HG03354 (cell line): ENCODE results near the gene GRK1.

Experiments
- ATAC-seq: cut with Tn5 transposase; IDR thresholded peaks from one replicate; pipeline ENCODE4 v1.9.1; 2021; ENCODE audit warnings: mild to moderate bottlenecking; ENCODE audit not compliant: unreplicated experiment, poor library complexity, severe bottlenecking

Gene GRK1

GRCh38 chr13:113647351-113648215 is 19.4 kb upstream of the GRK1 start:
- ATAC-seq, result no peak

- ATAC-seq, result no peak
Measured at GRCh38 chr13:113648216-113648610, 18.8 kb upstream of the GRK1 start.

GRCh38 chr13:113649212-113649611 is 17.8 kb upstream of the GRK1 start:
- no peak for ATAC-seq

GRCh38 chr13:113650275-113650674 is 16.7 kb upstream of the GRK1 start:
- no peak for ATAC-seq

GRCh38 chr13:113650731-113651148 is 16.3 kb upstream of the GRK1 start:
- ATAC-seq, result no peak

- ATAC-seq, result no peak
Measured at GRCh38 chr13:113651511-113652403, 15.3 kb upstream of the GRK1 start.

GRCh38 chr13:113652404-113653263 is 14.4 kb upstream of the GRK1 start:
- ATAC-seq, result no peak

- ATAC-seq, result no peak
Measured at GRCh38 chr13:113653264-113654174, 13.5 kb upstream of the GRK1 start.

- no peak for ATAC-seq
Measured at GRCh38 chr13:113654175-113654560, 12.9 kb upstream of the GRK1 start.

- ATAC-seq, result no peak
Measured at GRCh38 chr13:113654591-113655345, 12.3 kb upstream of the GRK1 start.

GRCh38 chr13:113655346-113656002 is 11.5 kb upstream of the GRK1 start:
- ATAC-seq, result no peak

- ATAC-seq, result no peak
Measured at GRCh38 chr13:113656003-113656588, 10.9 kb upstream of the GRK1 start.

GRCh38 chr13:113656831-113657671 is 10.0 kb upstream of the GRK1 start:
- ATAC-seq, result no peak

- ATAC-seq, result no peak
Measured at GRCh38 chr13:113657851-113658741, 8.9 kb upstream of the GRK1 start, which contains the start of gene ATP4B. TSS of gene ATP4B (minus strand) at chr13:113658198. CDS start at chr13:113658144, 54 bp downstream.

GRCh38 chr13:113658836-113659235 is 8.2 kb upstream of the GRK1 start:
- no peak for ATAC-seq
